ENCODE data around the gene TRH. TPM values are rescaled to one million over a fixed set of nuclear protein-coding genes. Genes with fewer than 3 reads are reported as not detected.

The TRH gene
- not detected for total RNA-seq
- total RNA-seq = 0 reads per million in 2 donors

GRCh38 chr3:129974564-129974832, at the start of gene TRH:
TSS of gene TRH (plus strand) at chr3:129974720. CDS start at chr3:129975817, 1,097 bp downstream.
- peaks cover 72% of the 10 kb centered on the region for H3K27me3 Mint-ChIP-seq

GRCh38 chr3:129927072-129927471, 47.4 kb upstream of the TRH start:
- Mint-ChIP-seq H3K27me3 (peaks cover 7% of the 10 kb centered on the region), H3K4me1 (no peaks in the 10 kb centered on the region), H3K4me3 (no peak overlapping the region), H3K36me3 (ENCODE audit: low read depth) (no peaks in the 10 kb centered on the region), H3K27ac (no peak overlapping the region)
- no peak for ATAC-seq
- H3K9me3 ChIP-seq (ENCODE audit: control insufficient read depth, low read length, poor library complexity, severe bottlenecking) = peaks cover 8% of the 10 kb centered on the region
- DNase-seq = no peak

More at GRCh38 chr3:129974564-129974832, at the start of gene TRH:
- Mint-ChIP-seq H3K4me3 (peak within 1 kb of the TSS; percentile 87), H3K27ac (no peak within 1 kb of the TSS), H3K4me1 (peaks cover 8% of the 10 kb centered on the region), H3K36me3 (ENCODE audit: low read depth) (peaks cover 7% of the 10 kb centered on the region)
- no peak for DNase-seq
- no peak for ATAC-seq
- H3K9me3 ChIP-seq (ENCODE audit: control insufficient read depth, low read length, poor library complexity, severe bottlenecking) = no peaks in the 10 kb centered on the region

- peaks cover 5% of the 10 kb centered on the region for H3K9me3 ChIP-seq (ENCODE audit: control insufficient read depth, low read length, poor library complexity, severe bottlenecking)
- Mint-ChIP-seq H3K27me3 (peaks cover 10% of the 10 kb centered on the region), H3K4me3 (no peak overlapping the region), H3K27ac (no peak overlapping the region), H3K36me3 (ENCODE audit: low read depth) (no peaks in the 10 kb centered on the region), H3K4me1 (no peaks in the 10 kb centered on the region)
- ATAC-seq (no peak), DNase-seq (no peak)
Measured at GRCh38 chr3:129929383-129929782, 45.1 kb upstream of the TRH start.

GRCh38 chr3:129933471-129933870, 41.0 kb upstream of the TRH start:
- H3K27ac Mint-ChIP-seq = no peak overlapping the region
- H3K36me3 Mint-ChIP-seq (ENCODE audit: low read depth) = no peaks in the 10 kb centered on the region
- peaks cover 11% of the 10 kb centered on the region for H3K27me3 Mint-ChIP-seq
- H3K9me3 ChIP-seq (ENCODE audit: control insufficient read depth, low read length, poor library complexity, severe bottlenecking) = peaks cover 5% of the 10 kb centered on the region
- ATAC-seq (no peak), DNase-seq (no peak)
- no peak overlapping the region for H3K4me3 Mint-ChIP-seq
- H3K4me1 Mint-ChIP-seq = peaks cover 17% of the 10 kb centered on the region

GRCh38 chr3:129934234-129935123, 40.0 kb upstream of the TRH start:
- H3K27ac Mint-ChIP-seq = no peak overlapping the region
- ATAC-seq = peak; percentile 44

GRCh38 chr3:129936757-129937156, 37.8 kb upstream of the TRH start:
- peaks cover under 1% of the 10 kb centered on the region for H3K9me3 ChIP-seq (ENCODE audit: control insufficient read depth, low read length, poor library complexity, severe bottlenecking)
- peaks cover 21% of the 10 kb centered on the region for H3K4me1 Mint-ChIP-seq
- H3K36me3 Mint-ChIP-seq (ENCODE audit: low read depth) = no peaks in the 10 kb centered on the region
- DNase-seq (no peak), ATAC-seq (peak; percentile 92)
- H3K4me3 Mint-ChIP-seq = peak overlapping the region; percentile 91
- peak overlapping the region; percentile 67 for H3K27ac Mint-ChIP-seq
- H3K27me3 Mint-ChIP-seq = peaks cover 16% of the 10 kb centered on the region

More at GRCh38 chr3:129934234-129935123, 40.0 kb upstream of the TRH start:
- Mint-ChIP-seq H3K4me1 (peaks cover 17% of the 10 kb centered on the region), H3K4me3 (no peak overlapping the region), H3K27me3 (peaks cover 16% of the 10 kb centered on the region), H3K36me3 (ENCODE audit: low read depth) (no peaks in the 10 kb centered on the region)
- no peak for DNase-seq
- peaks cover 2% of the 10 kb centered on the region for H3K9me3 ChIP-seq (ENCODE audit: control insufficient read depth, low read length, poor library complexity, severe bottlenecking)

GRCh38 chr3:129937717-129938116, 36.8 kb upstream of the TRH start:
- DNase-seq = no peak
- Mint-ChIP-seq H3K27ac (peak overlapping the region; percentile 51), H3K27me3 (peaks cover 26% of the 10 kb centered on the region), H3K36me3 (ENCODE audit: low read depth) (no peaks in the 10 kb centered on the region), H3K4me1 (peaks cover 24% of the 10 kb centered on the region), H3K4me3 (peak overlapping the region; percentile 31)
- no peaks in the 10 kb centered on the region for H3K9me3 ChIP-seq (ENCODE audit: control insufficient read depth, low read length, poor library complexity, severe bottlenecking)
- no peak for ATAC-seq

- Mint-ChIP-seq H3K36me3 (ENCODE audit: low read depth) (no peaks in the 10 kb centered on the region), H3K27ac (peak overlapping the region; percentile 51), H3K4me1 (peaks cover 24% of the 10 kb centered on the region), H3K4me3 (no peak overlapping the region), H3K27me3 (peaks cover 28% of the 10 kb centered on the region)
- H3K9me3 ChIP-seq (ENCODE audit: control insufficient read depth, low read length, poor library complexity, severe bottlenecking) = no peaks in the 10 kb centered on the region
- ATAC-seq = no peak
- no peak for DNase-seq
Measured at GRCh38 chr3:129938140-129938930, 36.2 kb upstream of the TRH start.

GRCh38 chr3:129940086-129940485, 34.4 kb upstream of the TRH start:
- ATAC-seq = no peak
- Mint-ChIP-seq H3K36me3 (ENCODE audit: low read depth) (peaks cover 4% of the 10 kb centered on the region), H3K4me1 (peaks cover 21% of the 10 kb centered on the region), H3K27me3 (peaks cover 34% of the 10 kb centered on the region), H3K4me3 (no peak overlapping the region), H3K27ac (peak overlapping the region; percentile 43)
- no peaks in the 10 kb centered on the region for H3K9me3 ChIP-seq (ENCODE audit: control insufficient read depth, low read length, poor library complexity, severe bottlenecking)
- DNase-seq = no peak

- peaks cover 13% of the 10 kb centered on the region for H3K4me1 Mint-ChIP-seq
- peak; percentile 55 for ATAC-seq
- no peak for DNase-seq
- H3K4me3 Mint-ChIP-seq = no peak overlapping the region
- no peaks in the 10 kb centered on the region for H3K9me3 ChIP-seq (ENCODE audit: control insufficient read depth, low read length, poor library complexity, severe bottlenecking)
- no peak overlapping the region for H3K27ac Mint-ChIP-seq
- H3K36me3 Mint-ChIP-seq (ENCODE audit: low read depth) = peaks cover 4% of the 10 kb centered on the region
- peaks cover 43% of the 10 kb centered on the region for H3K27me3 Mint-ChIP-seq
Measured at GRCh38 chr3:129942296-129942695, 32.2 kb upstream of the TRH start.

GRCh38 chr3:129943020-129943419, 31.5 kb upstream of the TRH start:
- H3K9me3 ChIP-seq (ENCODE audit: control insufficient read depth, low read length, poor library complexity, severe bottlenecking) = no peaks in the 10 kb centered on the region
- H3K27ac Mint-ChIP-seq = no peak overlapping the region
- H3K27me3 Mint-ChIP-seq = peaks cover 43% of the 10 kb centered on the region
- DNase-seq (no peak), ATAC-seq (no peak)
- peaks cover 4% of the 10 kb centered on the region for H3K36me3 Mint-ChIP-seq (ENCODE audit: low read depth)
- no peak overlapping the region for H3K4me3 Mint-ChIP-seq
- H3K4me1 Mint-ChIP-seq = peaks cover 9% of the 10 kb centered on the region

GRCh38 chr3:129944709-129945108, 29.8 kb upstream of the TRH start:
- no peak overlapping the region for H3K27ac Mint-ChIP-seq
- ATAC-seq = no peak
- DNase-seq = no peak
- no peak overlapping the region for H3K4me3 Mint-ChIP-seq
- no peaks in the 10 kb centered on the region for H3K9me3 ChIP-seq (ENCODE audit: control insufficient read depth, low read length, poor library complexity, severe bottlenecking)
- H3K36me3 Mint-ChIP-seq (ENCODE audit: low read depth) = peaks cover 4% of the 10 kb centered on the region
- H3K27me3 Mint-ChIP-seq = peaks cover 47% of the 10 kb centered on the region
- H3K4me1 Mint-ChIP-seq = peaks cover 8% of the 10 kb centered on the region

GRCh38 chr3:129947538-129948240, 26.8 kb upstream of the TRH start:
- Mint-ChIP-seq H3K4me3 (no peak overlapping the region), H3K27ac (no peak overlapping the region), H3K36me3 (ENCODE audit: low read depth) (peaks cover 4% of the 10 kb centered on the region), H3K27me3 (peaks cover 42% of the 10 kb centered on the region), H3K4me1 (no peaks in the 10 kb centered on the region)
- DNase-seq (no peak), ATAC-seq (no peak)
- no peaks in the 10 kb centered on the region for H3K9me3 ChIP-seq (ENCODE audit: control insufficient read depth, low read length, poor library complexity, severe bottlenecking)

Measured in T-helper 17 cell (primary cell).